ENCODE data around the gene FAM149A.

The FAM149A gene

DNA sequence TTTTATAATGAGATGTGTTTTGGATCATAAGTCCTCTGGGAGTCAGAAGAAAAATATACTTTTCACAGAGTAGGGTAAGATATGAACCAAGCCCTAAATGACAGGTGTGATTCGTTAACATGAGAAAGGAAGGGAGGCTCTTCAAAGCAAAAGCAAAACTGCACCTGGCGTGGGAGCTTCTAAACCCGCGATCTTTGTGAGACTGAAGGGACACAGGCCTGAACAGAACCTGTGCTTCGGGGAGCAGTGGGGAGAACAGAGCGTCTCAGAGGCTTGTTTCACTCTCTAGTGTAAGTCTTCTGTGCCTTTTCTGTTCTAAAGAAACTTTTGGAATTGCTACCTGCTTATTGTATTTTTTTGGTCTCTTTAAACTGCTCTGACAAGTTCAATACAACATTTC lies 56.6 kb downstream of the FAM149A start:
- DNase-seq: no peak

DNA sequence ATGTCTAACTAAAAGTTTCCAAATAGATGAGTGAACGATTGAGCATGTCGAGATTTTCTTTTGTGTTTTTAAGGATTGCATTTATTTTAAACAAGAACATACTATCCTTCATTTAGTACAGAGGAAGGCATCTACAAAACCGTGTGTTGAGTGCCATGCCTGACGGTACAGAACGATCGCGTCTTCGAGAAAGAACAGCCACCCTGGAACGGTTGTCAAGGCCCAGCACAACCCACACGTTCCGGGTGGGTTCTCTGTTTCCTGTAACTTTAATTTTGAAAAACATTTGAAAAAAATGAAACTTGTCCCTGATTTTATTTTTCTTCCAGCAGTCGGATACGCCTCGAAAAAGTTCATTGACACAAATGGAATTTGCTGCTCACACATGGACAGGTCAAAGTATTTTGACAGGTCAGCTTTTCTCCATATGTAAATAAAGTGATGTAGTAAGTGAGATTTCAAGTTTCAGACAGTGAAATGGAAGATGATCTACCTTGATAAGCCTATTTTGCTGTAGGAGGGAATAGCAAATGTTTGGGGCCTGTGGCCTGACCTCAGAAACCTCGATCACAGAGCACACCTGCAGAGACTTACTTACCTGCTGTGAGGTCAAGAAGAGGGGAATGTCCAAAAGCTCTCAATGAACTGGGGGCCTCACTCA lies 62.5 kb downstream of the FAM149A start:
- DNase-seq: no peak

DNA sequence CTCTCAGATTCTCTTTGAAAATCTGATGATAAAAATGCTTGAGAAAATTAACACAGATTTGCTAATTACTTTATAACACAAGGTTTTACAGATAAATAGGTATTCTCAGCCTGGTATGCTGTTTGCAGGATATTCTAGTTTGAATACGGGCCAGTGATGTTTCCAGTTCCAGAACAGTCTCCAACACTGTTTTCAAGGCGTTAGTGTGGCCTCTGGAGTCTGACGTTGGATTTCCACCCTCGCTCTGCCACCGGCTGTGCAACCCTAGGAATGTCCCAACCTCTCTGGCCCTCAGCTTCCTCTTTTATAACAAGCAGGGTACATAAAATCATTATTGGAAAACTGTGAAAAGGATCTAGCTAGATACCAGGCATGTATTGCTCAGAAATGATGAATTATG lies 63.1 kb downstream of the FAM149A start:
- DNase-seq: no peak

DNA sequence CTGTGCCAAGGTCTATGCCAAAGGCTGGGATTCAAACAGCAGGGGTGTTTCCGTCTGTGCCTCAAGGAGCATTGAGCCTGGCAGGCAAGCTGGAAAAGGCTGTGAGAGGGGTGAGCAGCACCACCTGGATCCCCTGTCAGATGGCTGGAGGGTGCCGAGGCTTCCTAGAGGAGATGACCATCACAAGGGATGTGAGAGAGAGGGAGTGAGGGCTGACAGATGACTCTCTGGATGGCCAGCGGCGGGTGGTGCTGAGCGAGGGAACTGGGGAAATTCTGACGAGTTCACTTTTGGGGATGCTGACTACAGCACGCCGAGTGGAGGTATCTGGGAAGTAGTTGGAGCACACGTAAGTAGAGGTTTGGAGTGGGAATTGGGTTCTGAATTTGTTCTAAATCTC lies 64.2 kb downstream of the FAM149A start:
- no peak for DNase-seq

DNA sequence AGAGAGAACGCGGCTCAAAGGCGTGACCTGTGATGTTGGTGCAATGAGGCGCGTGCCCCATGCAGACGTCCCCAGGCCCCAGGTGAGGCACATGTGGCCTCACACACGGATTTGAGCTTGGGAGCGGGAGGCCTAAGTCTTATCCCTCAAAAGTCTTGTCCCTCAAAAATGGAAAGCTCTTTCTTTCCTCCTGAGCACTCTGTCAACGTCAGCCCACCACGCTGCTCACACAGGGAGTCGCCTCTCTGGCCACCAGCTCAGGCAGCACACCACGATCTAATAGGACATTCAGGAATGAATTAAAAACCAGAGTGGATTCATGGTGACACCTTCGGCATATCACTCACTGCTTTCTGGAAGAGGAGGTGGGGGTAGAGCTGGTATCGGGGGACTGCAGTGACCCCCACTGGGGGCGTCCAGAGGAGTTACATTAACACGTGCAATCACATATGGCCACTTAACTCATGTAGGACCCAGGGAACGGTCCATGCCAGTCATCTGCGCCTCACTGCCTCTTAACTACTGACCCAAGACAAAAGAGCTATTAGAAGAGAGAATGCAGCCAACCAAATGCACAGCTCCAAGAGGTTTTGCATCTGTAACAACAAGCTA lies 64.9 kb downstream of the FAM149A start:
- no peak for DNase-seq

DNA sequence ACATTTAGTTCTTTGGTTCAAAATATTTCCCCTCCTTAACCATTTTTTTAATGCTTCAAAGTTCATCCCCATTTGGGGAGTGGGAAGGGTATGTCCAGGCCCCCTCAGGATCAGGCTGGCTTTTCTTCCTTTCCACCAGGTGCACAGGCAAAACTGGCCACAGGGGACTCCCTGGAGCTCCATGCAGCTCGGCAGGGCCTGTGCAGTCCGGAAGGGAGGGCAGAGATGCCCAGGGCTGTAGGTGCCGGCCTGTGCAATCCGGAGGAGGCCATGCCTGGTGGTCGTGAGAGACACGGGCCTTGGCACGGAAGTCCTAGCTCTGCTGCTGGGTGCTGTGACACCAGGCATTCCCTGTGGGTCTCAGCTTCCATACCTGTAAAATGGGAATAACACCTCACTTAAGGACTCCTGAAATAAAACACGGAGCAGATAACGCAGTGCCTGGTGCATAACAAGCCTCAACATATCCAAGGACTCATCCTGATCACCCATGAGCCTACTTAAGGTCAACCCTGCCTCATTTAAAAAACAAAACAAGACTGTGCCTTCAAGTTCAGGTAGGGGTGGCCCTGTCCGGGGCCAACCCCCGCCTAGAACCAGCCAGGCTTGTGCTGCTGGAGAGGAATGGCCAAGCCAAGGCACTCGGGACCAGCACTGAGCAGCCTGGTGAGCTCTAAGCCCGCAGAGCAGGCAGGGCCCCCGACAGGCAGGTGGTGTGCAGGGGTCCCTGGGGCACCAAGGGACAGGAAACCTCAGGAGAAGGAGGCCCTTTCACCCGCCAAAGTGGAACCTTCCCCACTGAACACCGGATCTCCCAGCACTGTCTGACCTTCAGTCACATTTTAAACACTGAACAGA lies 65.7 kb downstream of the FAM149A start:
- no peak for DNase-seq

DNA sequence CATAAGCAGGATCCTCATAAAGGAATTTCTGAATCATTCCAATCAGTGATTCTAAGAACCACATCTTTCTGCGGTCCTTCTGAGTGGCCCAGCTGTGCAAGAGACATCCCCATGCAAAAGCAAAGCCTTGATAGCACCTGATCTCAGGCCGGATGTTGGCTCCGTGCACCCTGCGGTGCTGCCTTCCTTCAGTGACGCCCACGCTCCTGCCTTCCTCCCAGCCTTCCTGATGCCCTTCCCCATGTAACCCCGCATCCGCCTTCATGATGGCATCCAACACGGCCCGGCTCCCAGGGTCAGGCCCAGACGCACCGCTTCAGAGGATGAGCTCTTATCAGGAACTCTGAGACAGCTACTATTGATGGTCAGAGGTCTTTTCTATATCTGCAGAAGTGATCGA lies 66.5 kb downstream of the FAM149A start:
- DNase-seq: no peak

DNA sequence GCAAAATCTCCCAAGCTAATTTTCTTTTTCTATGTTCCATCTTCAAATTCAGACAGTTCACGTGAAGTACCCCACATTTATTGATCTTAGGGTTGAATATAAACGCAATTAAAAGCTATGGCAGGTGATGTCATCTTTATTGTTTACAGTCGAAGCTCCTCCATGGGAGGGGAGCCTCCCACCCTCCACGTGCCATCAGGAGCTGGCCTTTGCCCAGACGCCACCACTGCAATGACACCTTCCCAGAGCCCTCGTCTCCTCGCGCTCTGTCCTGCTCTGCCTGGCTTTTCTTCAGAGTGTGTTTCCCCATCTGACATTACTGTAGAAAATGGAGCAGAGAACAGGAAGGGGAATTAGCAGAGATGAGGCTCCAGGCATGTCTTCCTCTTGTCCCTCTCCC lies 68.0 kb downstream of the FAM149A start:
- DNase-seq: no peak

DNA sequence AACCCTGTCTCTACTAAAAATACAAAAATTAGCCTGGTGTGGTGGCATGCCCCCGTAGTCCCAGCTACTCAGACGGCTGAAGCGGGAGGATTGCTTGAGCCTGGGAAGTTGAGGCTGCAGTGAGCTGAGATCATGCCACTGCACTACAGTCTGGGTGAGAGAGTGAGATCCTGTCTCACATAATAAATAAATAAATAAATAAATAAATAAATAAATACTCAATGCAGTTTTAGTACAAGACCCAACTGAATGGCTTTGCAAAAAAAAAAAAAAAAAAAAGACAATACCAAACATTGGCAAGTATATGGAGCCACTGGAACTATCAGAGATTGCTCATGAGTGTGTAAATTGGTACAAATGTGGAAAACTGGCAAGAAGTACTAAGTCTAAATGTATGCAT lies 83.6 kb downstream of the FAM149A start:
- no peak for DNase-seq

DNA sequence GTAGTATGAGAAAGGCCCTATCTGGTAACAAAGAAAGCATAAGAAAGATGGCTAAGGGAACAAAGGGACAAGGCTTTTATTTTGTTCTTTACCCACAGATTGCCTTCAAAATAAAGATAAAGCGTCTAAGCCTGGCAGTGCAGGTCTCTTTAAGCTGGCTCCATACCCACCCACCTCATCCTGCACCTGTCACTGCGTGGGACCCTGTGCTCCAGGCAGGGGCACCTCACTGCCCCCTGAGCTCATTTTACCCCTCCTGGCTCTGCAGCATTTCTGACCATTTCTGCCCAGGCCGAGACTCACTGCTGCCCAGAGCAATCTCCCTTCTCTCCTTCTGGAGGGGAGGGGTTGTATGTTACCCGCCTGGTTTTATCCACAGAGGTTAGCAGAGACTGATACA lies 85.2 kb downstream of the FAM149A start:
- no peak for DNase-seq

DNA sequence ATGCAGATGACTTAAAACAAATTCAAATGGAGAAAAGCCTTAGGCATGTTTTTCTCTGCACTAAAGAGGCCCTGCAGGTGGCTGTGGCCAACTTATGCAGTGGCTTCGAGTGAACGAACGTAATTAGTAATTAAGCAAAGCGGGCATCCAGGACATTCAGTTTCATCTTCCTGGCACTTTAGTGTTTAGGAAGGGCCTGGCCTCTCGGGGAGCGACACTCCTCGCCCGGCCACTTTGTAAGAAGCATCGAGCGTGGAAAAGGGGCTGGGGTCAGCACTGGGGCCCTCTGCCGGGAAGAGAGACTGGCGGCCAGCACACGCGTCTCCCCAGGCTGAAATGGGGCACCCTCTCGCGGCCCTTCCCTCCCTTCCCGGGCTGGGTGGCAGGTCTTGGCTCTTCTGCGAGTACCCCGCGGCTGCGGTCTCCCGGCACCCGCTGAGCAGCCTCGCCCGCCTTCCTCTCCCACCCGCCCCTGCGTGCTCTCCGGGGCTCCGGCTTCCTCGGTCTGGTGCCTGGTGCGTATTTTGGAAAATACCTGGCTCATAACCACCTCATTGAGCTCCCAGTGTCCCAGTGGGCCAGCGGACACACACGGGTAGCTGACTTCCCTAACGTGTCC lies 86.2 kb downstream of the FAM149A start:
- peak; percentile 61 for DNase-seq

DNA sequence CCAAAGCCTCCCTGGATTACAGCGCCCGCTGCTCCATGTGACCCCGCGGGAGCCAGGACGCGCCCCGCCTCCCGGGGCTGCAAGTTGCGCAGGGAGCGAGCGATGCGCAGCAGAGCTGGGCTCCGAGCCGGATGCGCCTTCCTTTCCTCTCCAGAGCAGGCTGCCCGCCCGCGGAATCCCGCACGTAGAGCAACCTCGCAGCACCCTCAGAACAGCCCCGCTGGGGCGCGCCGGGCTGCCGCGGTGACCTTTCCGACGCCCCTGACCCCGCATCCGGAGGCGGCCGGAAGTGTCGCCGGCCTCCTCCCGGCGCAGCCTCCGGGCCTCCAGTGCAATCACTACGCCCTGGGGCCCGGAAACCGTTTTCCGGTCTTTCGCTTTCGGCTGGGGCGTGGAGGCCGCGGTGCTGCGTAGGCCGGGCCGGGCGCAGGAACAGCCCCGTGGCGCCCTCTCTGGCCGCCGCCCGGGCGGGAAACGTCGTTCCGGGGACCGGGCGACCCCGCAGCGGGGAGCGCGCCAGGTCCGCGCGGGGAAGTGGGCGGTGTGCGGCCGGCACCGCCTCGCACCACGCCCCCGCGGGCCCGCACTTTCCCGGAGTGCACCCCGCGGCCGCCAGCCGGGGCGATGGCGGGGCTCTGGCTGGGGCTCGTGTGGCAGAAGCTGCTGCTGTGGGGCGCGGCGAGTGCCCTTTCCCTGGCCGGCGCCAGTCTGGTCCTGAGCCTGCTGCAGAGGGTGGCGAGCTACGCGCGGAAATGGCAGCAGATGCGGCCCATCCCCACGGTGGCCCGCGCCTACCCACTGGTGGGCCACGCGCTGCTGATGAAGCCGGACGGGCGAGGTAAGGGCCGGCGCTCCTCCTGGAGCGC lies 86.9 kb downstream of the FAM149A start, which contains the start of gene CYP4V2:
TSS of gene CYP4V2 (plus strand) at position 368 of the 866 bp plus-strand sequence. CDS start at position 625, 257 bp downstream.
- DNase-seq: peak; percentile 89

DNA sequence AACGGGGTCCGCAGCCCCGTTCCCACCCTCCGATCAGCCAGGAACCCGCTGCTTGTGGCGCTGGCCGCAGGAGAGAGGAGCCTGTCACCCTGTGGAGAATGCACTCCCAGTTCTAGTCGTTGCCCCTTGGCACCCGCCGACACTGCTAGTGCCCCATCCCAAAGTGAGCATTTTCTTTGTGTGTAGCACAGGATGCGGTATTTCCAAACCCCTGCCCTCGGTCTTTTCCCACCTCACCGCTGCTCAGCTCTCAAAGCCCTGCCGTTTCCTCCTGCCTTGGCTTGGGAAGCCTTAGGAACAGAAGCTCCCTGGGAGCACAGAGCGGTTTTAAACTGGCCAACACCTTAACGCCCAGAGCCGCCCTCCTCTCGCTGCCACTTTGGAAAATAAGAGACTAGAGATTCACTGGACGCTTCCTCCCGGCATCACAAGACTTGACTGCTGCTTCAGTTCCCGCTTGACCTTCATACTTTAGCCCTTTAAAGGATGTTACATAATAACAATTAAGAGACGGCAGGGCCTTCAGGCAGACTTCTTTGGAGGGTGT lies 87.6 kb downstream of the FAM149A start:
- DNase-seq: no peak

DNA sequence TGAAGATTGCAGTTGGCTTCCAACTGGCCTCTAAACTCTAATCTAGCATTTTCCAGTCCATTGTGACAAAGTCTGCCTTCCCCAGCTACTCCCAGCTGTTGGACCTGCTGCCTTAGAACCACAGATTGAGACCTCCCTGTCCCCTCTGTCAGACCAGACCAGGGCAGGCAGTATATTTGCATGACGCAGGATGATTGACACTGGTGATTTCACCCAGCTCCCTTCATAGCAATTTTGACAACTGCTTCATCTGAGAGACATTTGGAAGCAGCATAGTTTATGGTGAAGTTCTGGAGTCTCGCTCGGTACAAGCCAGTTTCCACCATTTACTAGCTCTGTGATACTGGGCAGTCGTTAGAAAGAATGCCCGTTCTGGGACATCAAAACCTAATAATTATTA lies 89.3 kb downstream of the FAM149A start:
- no peak for DNase-seq

DNA sequence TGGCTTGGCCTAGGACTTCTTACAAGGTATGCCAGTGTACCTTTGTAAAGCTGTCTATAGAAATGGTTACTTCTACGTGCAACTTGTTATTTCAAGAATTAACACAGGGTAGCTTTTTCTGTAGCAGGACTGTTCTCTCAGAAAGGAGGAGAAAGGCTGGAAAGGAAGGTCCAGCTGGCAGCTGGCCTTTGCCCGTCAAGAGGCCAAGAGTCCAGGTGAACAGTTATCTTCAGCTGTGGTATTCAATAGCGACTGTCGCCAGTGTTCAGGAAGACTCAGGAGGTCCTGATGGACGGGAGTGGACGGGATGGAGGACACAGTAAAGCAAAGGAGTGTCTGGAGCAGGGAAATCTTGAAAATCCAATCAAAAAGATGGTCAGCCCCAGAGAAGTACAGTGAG lies 91.6 kb downstream of the FAM149A start:
- DNase-seq: no peak

DNA sequence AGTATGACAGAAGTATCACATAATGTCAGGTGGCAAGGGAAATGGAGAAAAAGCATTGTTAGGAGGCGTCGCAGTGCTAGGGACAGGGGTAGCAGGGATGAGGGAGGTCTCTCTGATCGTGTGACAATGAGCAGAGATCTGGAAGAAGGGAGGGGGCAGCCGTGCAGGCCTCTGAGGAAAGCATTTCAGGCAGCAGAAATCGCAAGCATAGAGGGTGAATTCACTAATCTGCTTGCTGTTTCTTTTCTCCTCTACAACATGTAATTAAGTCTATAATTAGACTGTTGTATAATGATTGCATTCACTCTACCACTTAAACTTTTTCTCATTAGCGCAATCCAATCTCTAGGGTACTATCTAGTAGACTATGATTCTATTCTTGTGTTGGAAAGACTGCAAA lies 96.0 kb downstream of the FAM149A start:
- DNase-seq: no peak

DNA sequence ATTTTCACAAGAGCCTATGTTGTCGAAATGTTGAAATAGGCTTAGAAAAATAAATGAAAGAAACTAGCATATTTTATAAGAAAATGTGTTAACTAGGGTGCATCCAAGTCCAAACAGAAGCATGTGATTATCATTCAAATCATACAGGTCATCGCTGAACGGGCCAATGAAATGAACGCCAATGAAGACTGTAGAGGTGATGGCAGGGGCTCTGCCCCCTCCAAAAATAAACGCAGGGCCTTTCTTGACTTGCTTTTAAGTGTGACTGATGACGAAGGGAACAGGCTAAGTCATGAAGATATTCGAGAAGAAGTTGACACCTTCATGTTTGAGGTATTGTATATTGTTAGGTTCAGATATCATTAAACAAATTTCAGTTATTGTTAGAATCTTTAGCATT lies 96.5 kb downstream of the FAM149A start:
- no peak for DNase-seq

DNA sequence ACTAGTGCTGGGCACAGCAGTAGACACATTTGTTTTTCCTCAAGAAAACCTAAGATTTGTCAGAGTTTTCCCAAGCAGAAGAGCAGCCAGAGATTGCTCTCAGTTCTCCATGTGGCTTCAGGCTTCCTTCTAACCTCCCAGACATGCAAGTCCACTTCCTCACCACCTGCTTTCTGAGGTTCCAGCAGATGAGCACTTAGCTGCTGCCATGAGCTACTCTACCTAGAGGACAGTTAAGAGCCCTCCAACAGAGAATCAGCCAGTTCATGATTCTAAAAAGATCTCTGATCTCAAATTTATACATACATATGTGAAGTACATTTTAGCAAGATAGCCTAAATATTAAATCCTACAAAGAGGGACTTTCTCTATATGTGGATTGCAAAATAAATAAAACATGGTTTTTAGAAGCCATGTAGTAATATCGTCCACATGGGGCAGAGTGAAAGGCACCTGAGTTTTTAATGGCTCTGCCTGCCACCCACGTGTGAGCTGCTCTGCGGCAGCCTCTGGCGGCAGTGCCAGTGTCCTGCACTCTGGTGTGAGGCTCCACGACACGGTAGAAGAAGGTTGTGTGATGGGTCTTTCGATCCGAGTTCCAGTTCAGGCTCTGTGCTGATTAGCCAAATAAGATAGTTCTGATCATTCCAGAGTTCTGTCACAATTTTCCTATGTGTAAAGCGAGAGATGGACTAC lies 97.2 kb downstream of the FAM149A start:
- DNase-seq: peak; percentile 53

DNA sequence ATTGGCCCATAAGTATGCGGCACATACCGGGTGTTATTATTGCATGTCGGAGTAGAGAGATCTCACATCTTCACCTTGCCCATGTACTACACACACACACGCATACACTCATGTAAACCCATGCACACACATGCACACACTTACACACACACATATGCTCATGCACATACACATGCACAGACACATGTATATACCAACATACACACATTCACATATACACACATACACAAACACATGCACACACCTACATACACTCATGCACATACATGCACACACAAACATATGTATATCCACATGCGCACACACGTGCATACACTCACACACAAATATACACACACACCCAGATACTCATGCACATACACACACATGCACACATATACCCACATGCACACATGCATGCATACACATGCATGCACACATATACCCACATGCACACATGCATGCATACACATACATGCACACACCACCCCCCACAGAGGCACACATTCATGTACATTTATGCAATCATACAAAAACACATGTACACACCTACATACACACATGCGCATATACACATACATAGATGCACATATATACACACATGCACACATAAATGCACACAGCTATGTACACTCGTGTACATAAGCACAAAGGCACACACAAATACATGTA lies 98.1 kb downstream of the FAM149A start:
- DNase-seq: no peak

DNA sequence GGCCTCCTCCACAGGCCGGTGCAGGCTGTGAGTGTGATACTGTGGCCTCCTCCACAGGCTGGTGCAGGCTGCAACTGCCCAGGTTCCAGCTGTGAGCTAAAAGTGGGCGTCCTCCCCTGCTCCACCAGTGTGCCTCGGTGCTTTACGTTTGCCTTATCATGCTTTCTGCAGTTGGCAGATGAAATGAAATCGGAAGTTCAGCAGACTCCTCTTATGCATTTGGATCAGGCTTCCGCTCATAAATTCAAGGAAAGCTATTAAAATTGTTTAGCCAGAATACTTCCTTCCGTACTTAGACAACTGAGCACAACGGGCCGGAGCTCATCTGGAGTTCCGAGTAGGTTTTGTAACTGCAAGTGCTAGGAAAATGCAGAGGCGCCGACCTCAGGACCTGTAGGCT lies 98.9 kb downstream of the FAM149A start:
- DNase-seq: no peak

DNA sequence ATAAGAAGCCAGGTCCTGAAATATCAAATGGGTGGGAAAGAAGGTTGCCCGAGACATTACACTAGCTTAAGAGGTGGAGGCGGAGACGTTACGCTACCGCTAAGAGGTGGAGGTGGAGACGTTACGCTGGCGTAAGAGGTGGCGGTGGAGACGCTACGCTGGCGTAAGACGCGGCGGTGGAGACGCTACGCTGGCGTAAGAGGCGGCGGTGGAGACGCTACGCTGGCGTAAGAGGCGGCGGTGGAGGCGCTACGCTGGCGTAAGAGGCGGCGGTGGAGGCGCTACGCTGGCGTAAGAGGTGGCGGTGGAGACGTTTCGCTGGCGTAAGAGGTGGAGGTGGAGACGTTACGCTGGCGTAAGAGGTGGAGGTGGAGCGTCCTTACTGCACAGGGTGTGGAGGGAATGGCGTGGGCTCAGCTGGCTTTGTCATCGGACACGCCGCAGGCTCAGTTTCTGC lies 99.6 kb downstream of the FAM149A start:
- peak; percentile 76 for DNase-seq

Measured in central memory CD4-positive, alpha-beta T cell (primary cell).